CD8-positive, alpha-beta memory T cell (primary cell): ENCODE measurements around the gene ZCCHC14. TPM values are rescaled to one million over a fixed set of nuclear protein-coding genes. Genes with fewer than 3 reads are reported as not detected.
"Not testable (repeated sequence)": the region's sequence is repeated elsewhere in the genome, so short reads cannot be mapped to it uniquely, and the experiment has no call there.

Source experiments
- CTCF ChIA-PET: fragments of 350-600 bp; sonication (Branson Sonifier 250); formaldehyde crosslinking; loops from one replicate; lab custom pipeline; 2021; ENCODE audit warnings: antibody characterized with exemption; lab: Charles Lee
- POLR2A ChIA-PET: fragments of 350-600 bp; sonication (Branson Sonifier 250); formaldehyde crosslinking; loops from one replicate; lab custom pipeline; 2021; ENCODE audit warnings: antibody characterized with exemption; lab: Charles Lee
- DNase-seq, 5 donors: peaks; one replicate each; pipeline versions ENCODE4 v3.0.0 to v3.0.0-alpha.2; 2020 to 2022; ENCODE audit warnings: mixed read lengths in 1 of 5
- H3K27ac ChIP-seq: one replicate; pipeline ENCODE4 v1.7.0; 2013; ENCODE audit warnings: low read depth, mild to moderate bottlenecking, low read length, moderate library complexity
- H3K27me3 ChIP-seq: 2 replicates; pipeline ENCODE4 v1.7.0; 2013; ENCODE audit warnings: low read length, mild to moderate bottlenecking; ENCODE audit not compliant: insufficient read depth, poor library complexity, severe bottlenecking
- H3K36me3 ChIP-seq: 2 replicates; pipeline ENCODE4 v1.7.0; 2013; ENCODE audit warnings: mild to moderate bottlenecking, low read length, moderate library complexity; ENCODE audit not compliant: insufficient read depth
- H3K4me1 ChIP-seq: 2 replicates; pipeline ENCODE4 v1.7.0; 2013; ENCODE audit warnings: mild to moderate bottlenecking, low read length, moderate library complexity; ENCODE audit not compliant: insufficient read depth
- H3K4me3 ChIP-seq: 2 replicates; pipeline ENCODE4 v1.7.0; 2013; ENCODE audit warnings: mild to moderate bottlenecking, low read length
- H3K9me3 ChIP-seq: 2 replicates; pipeline ENCODE4 v1.7.0; 2013; ENCODE audit warnings: mild to moderate bottlenecking, low read length
- H3K27ac Mint-ChIP-seq, 8 donors: one replicate each; pipeline ENCODE4 v1.8.0; 2020 to 2021; ENCODE audit warnings: mixed read lengths in 8 of 8, mild to moderate bottlenecking in 6 of 8, inconsistent platforms in 3 of 8, moderate library complexity in 3 of 8
- H3K27me3 Mint-ChIP-seq, 2 donors: one replicate each; pipeline ENCODE4 v1.8.0; 2020 to 2021; ENCODE audit warnings: mixed read lengths in 2 of 2, mild to moderate bottlenecking in 1 of 2, moderate library complexity in 1 of 2
- H3K36me3 Mint-ChIP-seq, 3 donors: one replicate each; pipeline ENCODE4 v1.8.0; 2020 to 2021; ENCODE audit warnings: mixed read lengths in 3 of 3, inconsistent platforms in 1 of 3, mild to moderate bottlenecking in 1 of 3
- H3K4me1 Mint-ChIP-seq, 3 donors: one replicate each; pipeline ENCODE4 v1.8.0; 2020 to 2021; ENCODE audit warnings: mixed read lengths in 3 of 3, inconsistent platforms in 1 of 3, mild to moderate bottlenecking in 1 of 3
- H3K4me3 Mint-ChIP-seq, 7 donors: one replicate each; pipeline ENCODE4 v1.8.0; 2020 to 2021; ENCODE audit warnings: mixed read lengths in 7 of 7, mild to moderate bottlenecking in 6 of 7, moderate library complexity in 4 of 7, inconsistent platforms in 2 of 7
- H3K9me3 Mint-ChIP-seq, 5 donors: one replicate each; pipeline ENCODE4 v1.8.0; 2020 to 2022; ENCODE audit warnings: mixed read lengths in 5 of 5, mild to moderate bottlenecking in 3 of 5, moderate library complexity in 2 of 5, inconsistent platforms in 1 of 5
- polyA plus RNA-seq: library from polyadenylated mRNA; unstranded; fragments of 300-500 nt; fragmentation: Illumina TruSeq; gene quantifications from one replicate; pipeline ENCODE4 v1.2.3, GENCODE V29; 2021
- total RNA-seq, 2 experiments: library from RNA; stranded (reverse); gene quantifications; one replicate each; pipeline ENCODE4 v1.2.3, GENCODE V29; 2021

ZCCHC14 gene
- total and polyA plus RNA-seq, 3 experiments from 2014 or later: 0.77 to 6.2 (median 6.1) TPM

DNA sequence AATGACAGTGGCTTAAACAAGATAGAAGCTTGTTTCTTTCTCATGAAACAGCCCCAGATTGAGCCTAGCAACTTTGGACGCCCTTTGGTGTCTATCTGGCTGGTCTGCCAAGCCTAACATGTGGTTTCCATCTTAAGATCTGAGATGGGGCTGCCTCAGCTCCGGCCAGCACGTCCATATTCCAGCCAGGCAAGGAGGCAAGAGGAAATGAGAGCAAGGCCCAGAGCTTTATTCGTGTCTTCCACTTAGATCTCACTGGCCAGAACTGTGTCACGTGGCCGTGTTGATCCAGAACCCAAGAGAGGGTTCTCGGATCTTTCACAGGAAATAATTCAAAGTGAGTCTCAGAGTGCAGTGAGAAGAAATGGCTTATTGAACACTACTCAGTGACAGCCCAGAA lies 28.9 kb upstream of the ZCCHC14 start:
- CTCF ChIA-PET, H3K27me3 ChIP-seq, DNase-seq, H3K36me3 Mint-ChIP-seq, H3K4me3 Mint-ChIP-seq, H3K4me1 ChIP-seq, POLR2A ChIA-PET, H3K36me3 ChIP-seq, H3K4me1 Mint-ChIP-seq, H3K27ac ChIP-seq, H3K9me3 ChIP-seq, H3K4me3 ChIP-seq, H3K27ac Mint-ChIP-seq, H3K9me3 Mint-ChIP-seq: not testable (repeated sequence)
- peaks cover 19 to 31% of the 10 kb centered on the region in 2 donors for H3K27me3 Mint-ChIP-seq

DNA sequence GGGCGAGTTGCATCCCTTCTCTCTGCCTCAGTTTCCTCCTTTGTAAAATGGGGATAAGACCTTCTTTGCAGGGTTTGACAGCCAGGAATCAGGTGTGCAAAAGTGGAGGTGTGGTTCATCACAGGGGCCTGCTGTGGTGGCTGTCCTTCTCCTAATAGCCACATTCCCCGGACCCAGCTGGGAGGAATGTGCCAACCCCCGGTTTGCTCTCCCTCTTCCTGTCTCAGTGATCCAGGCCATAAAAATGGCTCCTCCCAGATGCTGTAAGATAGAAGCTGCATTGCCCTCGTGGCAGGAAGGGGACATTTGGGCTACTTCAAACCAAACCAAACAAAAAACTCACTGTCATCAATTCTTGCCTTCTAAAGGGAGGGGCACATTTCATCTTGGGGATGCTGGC lies 26.3 kb upstream of the ZCCHC14 start:
- POLR2A ChIA-PET, H3K4me1 ChIP-seq, H3K27ac ChIP-seq, H3K36me3 Mint-ChIP-seq, H3K4me3 Mint-ChIP-seq, CTCF ChIA-PET, H3K9me3 Mint-ChIP-seq, H3K27me3 ChIP-seq, H3K36me3 ChIP-seq, H3K9me3 ChIP-seq, H3K4me3 ChIP-seq, DNase-seq, H3K4me1 Mint-ChIP-seq: not testable (repeated sequence)
- peaks cover 8 to 26% of the 10 kb centered on the region in 2 donors for H3K27me3 Mint-ChIP-seq
- H3K27ac Mint-ChIP-seq: peak overlapping the region in 1 of 8 donors; percentile 70

DNA sequence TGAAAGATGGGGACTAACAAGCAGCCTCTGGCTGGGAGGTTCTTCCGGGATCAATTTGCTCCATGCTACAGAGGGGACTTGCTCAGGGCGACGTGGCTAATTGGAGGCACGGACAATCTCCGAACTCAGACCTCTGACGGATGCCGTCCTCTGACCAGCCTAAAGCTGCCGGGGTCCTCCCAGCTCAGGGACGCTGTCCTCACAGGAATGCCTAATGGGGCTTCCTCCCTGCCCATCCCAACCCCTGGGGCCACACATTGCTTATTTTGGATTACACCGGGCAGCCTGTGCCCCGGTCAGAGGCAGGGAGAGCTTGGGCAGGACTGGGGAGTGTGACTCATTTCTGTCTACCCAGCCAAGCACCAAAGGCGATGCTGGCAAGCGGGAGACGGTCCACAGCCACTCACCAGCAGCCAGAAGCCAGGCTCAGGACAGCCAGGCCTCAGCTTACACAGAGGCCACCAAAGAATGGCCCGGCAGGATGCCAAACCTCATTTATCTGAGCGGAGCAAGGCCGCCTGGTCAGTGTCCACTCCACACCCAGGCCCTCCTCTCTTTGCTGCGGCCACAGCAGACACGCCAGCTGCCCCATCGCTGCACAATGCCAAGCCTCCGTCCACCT lies 25.7 kb upstream of the ZCCHC14 start:
- H3K4me3 Mint-ChIP-seq, H3K27ac ChIP-seq, DNase-seq, CTCF ChIA-PET, H3K36me3 ChIP-seq, H3K4me3 ChIP-seq, H3K4me1 Mint-ChIP-seq, H3K9me3 ChIP-seq, H3K27ac Mint-ChIP-seq, POLR2A ChIA-PET, H3K27me3 ChIP-seq, H3K4me1 ChIP-seq, H3K9me3 Mint-ChIP-seq, H3K36me3 Mint-ChIP-seq: not testable (repeated sequence)
- H3K27me3 Mint-ChIP-seq: peaks cover 7 to 31% of the 10 kb centered on the region in 2 donors

DNA sequence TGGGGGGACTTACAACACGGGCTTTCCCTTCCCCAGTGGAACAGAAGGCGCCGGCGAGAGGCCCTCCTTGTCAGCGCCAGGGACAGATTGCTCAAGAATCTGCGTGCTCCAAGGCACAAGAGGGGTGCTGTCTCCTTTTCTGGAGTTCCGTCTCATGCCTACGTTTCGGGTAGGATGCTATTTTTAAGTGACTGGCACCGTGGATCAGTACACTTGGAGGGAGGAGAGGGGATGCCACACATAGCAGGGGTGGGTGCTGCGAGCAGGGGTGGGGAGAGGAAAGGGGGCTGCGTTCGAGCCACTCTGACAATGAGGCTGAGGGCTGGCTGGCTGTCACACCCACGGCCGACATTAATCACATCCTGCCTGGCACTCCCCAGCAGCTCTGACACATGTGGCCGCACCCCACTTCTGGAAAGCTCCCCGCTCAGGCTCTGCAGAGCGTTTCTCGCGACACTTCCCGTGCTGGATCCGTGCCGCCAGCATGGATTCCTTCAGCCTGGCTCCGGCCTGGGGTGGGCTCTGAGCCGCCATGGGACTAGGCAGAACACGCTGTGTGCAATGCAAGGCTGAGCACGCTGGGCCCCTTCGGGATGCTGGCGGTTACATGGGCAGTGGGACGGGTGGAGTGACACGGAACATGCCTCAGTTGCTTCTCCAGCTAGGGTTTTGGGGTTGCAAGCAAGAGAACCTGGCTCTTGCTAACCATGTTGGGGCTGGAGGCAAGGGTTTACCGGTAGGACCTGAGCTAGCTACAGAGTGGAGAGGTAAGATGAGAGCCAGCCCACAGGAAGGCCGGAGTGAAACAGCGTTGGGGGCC lies 25.0 kb upstream of the ZCCHC14 start:
- peak overlapping the region in 1 of 7 donors; percentile 8 for H3K4me3 Mint-ChIP-seq
- H3K27me3 ChIP-seq, H3K4me1 ChIP-seq, H3K36me3 Mint-ChIP-seq, H3K9me3 ChIP-seq, H3K36me3 ChIP-seq, CTCF ChIA-PET, H3K4me3 ChIP-seq, POLR2A ChIA-PET, DNase-seq, H3K4me1 Mint-ChIP-seq, H3K27ac ChIP-seq, H3K27ac Mint-ChIP-seq, H3K9me3 Mint-ChIP-seq: not testable (repeated sequence)
- peaks cover 8 to 36% of the 10 kb centered on the region in 2 donors for H3K27me3 Mint-ChIP-seq

DNA sequence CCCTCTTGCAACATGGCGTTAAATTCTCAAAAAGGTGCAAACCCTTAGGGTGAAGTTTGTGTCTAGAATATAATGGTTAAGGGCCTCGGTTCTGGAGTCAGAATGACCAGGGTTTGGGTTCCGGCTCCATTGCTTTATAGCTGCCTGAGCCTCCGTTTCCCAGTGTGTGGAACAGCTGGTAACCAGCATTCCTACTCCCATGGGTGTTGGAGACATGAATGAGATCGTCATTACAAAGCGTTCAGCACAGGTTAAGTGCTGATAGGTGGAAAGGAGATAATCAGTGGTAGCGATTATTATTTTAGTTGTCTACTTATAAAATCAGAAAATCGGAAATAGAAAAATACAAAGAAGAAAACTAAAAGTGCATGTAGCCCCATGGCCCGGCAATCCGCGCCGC lies 23.5 kb upstream of the ZCCHC14 start:
- Mint-ChIP-seq H3K9me3 (no peaks in the 10 kb centered on the region), H3K4me3 (no peak overlapping the region)
- CTCF ChIA-PET: no interaction called here

DNA sequence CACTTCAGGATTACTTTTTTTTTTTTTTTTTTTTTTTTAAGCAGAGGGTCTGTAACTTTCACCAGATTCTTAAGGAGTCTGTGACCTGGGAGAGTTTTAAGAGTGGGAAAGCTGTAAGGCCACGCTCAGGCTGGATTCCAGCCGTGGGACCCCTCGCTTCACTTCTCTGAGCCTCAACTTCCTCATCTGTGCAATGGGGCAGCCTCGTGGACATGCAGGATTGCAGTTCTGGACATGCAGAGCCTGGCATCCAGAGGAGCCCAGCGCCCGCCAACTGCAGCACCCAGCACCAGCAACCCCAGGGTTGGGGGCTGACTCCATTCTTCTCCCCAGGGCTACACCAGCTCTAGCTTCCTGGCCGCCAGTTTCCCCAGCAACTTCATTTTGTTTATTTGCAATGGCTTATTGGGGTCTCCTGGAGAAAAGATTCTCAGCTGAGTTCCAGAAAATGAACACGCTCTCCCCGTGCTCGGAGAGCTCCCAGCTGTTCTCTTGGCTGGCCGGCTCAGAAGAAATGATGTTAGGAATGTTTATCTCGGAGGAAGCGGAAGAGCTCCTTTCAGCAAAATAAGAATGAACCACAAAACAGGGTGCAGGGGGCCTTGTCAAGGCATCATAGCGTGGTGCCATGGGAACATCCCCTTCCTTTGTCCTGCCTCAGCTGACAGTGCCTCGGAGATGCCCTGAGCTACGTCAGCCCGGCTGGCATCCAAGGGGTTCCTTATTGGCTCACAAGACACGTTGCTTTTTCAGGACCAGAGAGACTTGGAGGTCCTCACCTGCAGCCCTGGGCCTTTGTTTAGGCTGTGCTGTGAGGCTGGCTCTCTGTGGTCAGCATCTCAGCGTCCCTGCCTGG lies 22.9 kb upstream of the ZCCHC14 start:
- H3K27me3 Mint-ChIP-seq: peaks cover 8 to 41% of the 10 kb centered on the region in 2 donors
- peaks cover 0 to 6% (median 0%) of the 10 kb centered on the region in 3 donors for H3K36me3 Mint-ChIP-seq
- CTCF ChIA-PET: no interaction called here
- H3K4me3 Mint-ChIP-seq: no peak overlapping the region
- H3K9me3 ChIP-seq: no peaks in the 10 kb centered on the region
- no peak overlapping the region for H3K4me3 ChIP-seq
- no peaks in the 10 kb centered on the region for H3K36me3 ChIP-seq
- H3K27me3 ChIP-seq: no peaks in the 10 kb centered on the region
- H3K27ac Mint-ChIP-seq: peak overlapping the region in 1 of 8 donors; percentile 50
- no peaks in the 10 kb centered on the region for H3K4me1 ChIP-seq
- no peaks in the 10 kb centered on the region for H3K4me1 Mint-ChIP-seq
- H3K27ac ChIP-seq: no peak overlapping the region
- no peak for DNase-seq
- POLR2A ChIA-PET: no interaction called here
- no peaks in the 10 kb centered on the region for H3K9me3 Mint-ChIP-seq

More for the DNA sequence above, 23.5 kb upstream of the ZCCHC14 start:
- DNase-seq: no peak
- Histone ChIP-seq H3K36me3 (no peaks in the 10 kb centered on the region), H3K27me3 (no peaks in the 10 kb centered on the region), H3K9me3 (no peaks in the 10 kb centered on the region), H3K4me1 (no peaks in the 10 kb centered on the region), H3K27ac (no peak overlapping the region), H3K4me3 (no peak overlapping the region)
- POLR2A ChIA-PET: no interaction called here
- no peak overlapping the region for H3K27ac Mint-ChIP-seq
- peaks cover 0 to 6% (median 0%) of the 10 kb centered on the region in 3 donors for H3K36me3 Mint-ChIP-seq
- peaks cover 8 to 42% of the 10 kb centered on the region in 2 donors for H3K27me3 Mint-ChIP-seq
- no peaks in the 10 kb centered on the region for H3K4me1 Mint-ChIP-seq

DNA sequence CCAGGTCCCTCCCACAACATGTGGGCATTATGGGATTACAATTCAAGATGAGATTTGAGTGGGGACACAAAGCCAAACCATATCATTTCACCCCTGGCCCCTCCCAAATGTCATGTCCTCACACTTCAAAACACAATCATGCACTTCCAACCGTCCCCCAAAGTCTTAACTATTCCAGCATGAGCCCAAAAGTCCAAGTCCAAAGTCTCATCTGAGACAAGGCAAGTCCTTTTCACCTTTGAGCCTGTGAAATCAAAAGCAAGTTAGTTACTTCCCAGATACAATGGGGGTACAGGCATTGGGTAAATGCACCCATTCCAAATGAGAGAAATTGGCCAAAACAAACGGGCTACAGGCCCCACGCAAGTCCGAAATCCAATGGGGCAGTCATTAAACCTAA lies 17.0 kb upstream of the ZCCHC14 start:
- CTCF ChIA-PET, H3K4me3 Mint-ChIP-seq, H3K36me3 Mint-ChIP-seq: not testable (repeated sequence)

More for the DNA sequence above, 17.0 kb upstream of the ZCCHC14 start:
- Mint-ChIP-seq H3K27me3 (peaks cover 8 to 38% of the 10 kb centered on the region in 2 donors), H3K27ac (peak overlapping the region in 1 of 8 donors; percentile 2)
- H3K4me3 ChIP-seq, H3K4me1 ChIP-seq, H3K4me1 Mint-ChIP-seq, POLR2A ChIA-PET, H3K9me3 ChIP-seq, H3K9me3 Mint-ChIP-seq, DNase-seq, H3K36me3 ChIP-seq, H3K27me3 ChIP-seq, H3K27ac ChIP-seq: not testable (repeated sequence)
